Activated CD8-positive, alpha-beta memory T cell treated with anti-CD3 and anti-CD28 coated beads for 1 hour (primary cell): ENCODE measurements around the gene SMOC2.
"Not testable (repeated sequence)": the region's sequence is repeated elsewhere in the genome, so short reads cannot be mapped to it uniquely, and the experiment has no call there.

Experiments
- DNase-seq, 2 donors: peaks; one replicate each; pipeline ENCODE4 v3.0.0-alpha.2; 2020; ENCODE audit warnings: low read depth in 1 of 2; ENCODE audit errors: extremely low read depth in 1 of 2

Gene SMOC2

DNA sequence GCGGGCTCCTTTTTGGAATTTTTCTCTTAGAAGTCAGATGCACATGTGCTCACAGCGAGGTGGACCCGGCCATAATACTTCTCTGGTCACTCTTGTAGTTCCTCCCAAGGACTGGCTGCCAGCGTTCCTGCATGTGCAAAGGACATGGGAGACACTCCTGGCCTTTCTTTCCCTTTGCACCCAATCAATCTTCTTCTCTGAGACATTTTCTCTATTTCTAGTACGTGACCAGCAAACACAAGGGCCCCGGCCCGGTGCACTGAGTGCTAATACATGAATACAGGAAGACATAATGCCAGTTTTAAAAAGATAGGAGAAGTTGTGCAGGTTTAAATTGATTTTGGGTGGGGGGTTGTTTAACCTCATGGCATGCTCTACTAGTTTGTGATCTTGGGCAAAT, 233.6 kb downstream of the SMOC2 start:
- no peak for DNase-seq

DNA sequence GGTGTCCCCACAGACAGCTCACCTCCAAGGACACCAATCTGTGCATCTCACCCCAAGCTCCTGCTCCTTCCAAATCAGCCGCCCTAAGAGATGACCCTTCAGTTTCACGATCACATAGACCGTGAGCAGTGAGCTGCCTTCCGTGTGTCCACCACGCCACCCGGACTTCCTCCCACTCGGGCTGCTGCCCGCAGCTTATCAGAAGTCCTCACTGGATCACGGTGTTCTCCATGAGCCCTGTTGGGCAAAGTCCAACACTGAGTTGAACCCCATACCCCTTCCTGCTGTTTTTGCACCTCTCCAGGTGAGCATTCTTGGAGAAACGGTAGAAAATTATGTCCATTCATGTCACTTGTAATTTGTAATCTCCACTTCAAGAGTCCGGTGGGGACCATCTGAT, 234.4 kb downstream of the SMOC2 start:
- no peak for DNase-seq

DNA sequence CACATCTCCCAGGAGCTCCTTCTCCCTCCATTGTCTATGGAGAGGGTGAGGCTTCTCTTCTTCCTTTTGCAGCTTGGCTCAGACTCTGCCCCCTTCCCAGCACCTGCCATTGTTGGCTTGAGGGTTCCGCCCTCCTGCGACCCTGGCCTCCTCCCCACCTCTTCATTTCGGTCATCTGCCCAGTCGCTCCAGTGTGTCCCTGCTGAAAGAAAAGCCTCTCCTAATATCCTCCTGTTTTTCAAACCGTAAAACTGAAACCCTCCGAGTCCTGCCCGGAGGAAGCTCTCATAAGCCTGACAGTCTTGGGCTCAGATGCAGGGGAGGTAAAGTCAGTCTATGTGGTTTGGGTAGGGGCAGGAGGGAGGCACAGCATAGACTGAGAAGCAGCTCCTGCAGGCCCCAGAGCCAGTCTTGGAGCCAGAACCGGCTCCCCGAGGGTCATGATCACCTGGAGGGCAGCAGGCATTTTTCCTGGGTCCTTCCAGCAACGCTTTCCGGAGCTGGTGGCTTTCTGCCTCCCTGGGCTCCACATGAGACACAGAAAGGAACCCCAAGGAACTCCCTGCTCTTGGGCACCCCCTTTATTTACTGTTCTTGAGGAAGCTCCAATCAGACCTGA, 235.1 kb downstream of the SMOC2 start:
- no peak for DNase-seq

DNA sequence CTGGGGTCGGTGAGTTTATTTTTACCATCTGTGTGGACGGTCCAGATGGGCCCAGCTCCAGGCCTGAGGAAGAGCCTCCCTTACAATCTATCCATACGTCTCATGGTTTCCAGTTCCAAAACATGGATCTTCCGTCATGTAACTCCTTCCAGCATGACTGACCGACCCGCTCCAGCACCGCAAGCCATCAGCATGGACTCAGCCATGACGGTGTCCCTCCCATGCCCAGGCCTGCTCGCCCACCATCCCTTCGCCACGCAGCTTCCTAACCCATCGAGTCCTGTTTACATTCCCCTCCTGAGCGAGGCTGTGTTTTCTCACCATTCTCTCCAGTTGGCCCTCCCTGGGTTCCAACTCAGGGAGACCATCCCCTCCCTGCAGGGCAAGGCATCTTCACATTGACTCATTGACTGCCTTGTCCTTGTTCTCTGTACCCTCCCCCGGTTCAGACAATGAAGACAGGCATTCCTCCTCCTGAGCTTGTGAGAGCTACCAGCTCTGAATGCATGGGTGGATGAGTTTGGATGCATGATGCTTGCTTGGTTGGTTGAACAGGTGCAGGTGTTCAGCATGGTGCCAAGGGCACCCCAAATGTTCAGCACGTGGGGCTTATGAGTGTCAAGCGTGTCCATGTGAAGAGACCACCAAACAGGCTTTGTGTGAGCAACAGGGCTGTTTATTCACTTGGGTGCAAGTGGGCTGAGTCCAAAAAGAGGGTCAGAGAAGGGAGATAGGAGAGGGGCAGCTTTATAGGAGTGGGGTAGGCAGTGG, 235.8 kb downstream of the SMOC2 start:
- no peak for DNase-seq

DNA sequence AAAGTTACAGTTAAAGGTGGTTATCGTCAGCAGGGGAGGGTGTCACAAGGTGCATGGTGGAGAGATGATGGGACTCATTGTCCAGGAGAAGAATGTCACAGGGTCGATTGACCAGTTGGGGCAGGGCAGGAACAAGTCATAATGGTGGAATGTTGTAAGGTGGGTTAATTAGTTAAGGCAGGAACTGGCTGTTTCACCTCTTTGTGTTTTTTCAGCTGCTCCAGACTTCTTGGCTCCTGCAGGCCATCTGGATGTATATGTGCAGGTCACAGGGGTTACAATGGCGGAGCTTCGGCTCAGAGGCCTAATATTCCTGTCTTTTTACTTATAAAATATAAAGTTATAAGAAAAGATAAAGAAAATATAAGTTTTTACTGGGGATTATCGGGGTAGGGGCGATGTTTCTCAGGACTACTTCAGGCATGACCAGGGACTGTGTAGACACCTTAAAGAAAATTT, 236.4 kb downstream of the SMOC2 start:
- DNase-seq: not testable (repeated sequence)

DNA sequence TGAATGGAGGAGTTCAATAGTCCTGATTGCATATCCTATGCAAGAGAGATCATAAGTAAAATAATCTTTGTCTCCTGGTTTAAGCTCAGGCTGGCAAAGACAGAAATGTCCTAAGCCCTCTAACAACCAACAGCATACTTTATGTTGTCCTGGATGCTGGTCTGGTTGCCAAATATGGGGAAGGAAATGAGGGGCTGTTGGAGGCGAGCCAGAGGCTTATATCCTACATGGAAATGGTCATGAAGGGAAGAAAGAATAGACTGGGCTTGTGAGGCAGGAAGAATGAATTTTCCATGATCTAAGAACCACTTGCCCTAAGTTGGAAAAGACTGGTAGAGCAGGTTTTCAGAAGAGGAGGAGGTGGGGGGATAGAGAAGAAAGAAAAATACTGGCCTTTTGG, 237.1 kb downstream of the SMOC2 start:
- DNase-seq: no peak

DNA sequence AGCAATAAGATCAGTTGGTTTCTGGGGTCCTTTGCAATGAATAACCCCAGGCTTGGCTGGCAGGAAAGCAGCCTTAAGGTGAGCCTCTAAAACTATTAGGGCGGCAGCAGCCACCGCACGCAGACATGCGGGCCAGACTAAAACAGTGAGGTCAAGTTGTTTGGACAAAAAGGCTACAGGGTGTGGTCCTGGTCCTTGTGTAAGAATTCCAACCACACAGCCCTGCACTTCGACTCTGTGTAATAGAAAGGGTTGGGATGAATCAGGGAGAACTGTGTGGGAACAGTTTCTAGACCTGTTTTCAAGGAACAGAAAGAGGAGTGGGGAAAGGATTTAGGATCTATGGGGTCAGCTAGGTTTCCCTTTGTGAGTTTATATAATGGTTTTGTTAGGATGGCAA, 237.6 kb downstream of the SMOC2 start:
- DNase-seq: no peak

DNA sequence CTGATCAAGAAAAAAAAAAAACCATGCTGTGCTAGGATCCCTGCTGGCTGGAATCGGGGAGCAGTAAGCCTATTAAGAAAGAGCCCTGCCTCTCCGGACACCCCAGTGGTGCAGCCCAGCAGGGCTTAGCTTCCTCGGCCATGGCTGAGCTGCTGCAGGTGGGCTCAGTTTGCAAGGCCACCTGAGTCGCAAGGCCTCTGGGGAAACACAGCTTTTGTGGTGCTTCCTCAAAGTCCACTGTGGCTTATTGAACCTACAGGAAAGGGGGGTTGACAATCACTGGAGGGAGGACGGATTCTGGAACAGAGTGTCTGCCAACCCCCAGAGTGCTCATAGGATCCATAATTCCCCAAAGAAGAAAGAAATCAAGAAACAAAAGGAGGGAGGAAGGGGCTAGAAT, 240.8 kb downstream of the SMOC2 start:
- DNase-seq: no peak

DNA sequence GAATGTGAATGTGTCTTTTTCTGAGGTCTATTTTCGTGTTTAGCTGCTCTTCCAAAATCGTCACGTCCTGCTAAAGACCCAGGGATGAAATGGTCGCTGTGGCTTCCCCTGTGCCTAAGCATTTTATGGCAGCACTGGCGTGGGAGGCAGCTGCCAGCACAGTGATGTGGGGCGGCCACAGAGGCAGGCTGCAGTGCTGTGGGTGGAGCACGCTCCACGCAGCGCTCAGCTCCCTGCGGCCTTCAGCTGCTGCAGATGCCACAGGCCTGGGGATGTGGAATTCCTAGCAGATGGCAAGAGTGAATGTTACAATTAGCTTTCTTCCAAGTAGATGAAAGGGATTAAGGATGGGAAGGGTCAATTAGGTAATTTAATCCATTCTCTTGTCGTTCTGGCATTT, 242.6 kb downstream of the SMOC2 start:
- no peak for DNase-seq

DNA sequence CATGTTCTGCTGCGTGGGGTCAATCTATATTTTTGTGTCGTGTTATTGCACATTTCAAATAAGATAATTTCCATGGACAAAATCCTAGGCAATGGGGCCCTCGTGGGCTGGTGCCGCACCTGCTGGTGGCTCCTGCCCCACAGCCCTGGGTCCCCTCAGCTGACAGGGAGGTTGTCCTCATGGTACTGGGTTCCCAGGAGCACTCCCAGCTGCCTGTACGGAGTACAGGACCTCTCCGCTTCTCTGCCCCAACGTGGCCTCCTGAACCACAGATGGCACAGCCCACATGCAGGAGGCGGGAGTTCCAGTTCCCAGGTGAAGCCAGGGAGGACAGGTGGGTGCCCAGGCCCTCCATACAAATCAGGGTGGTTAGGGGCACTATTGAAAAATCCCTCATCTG, 243.5 kb downstream of the SMOC2 start:
- DNase-seq: no peak

DNA sequence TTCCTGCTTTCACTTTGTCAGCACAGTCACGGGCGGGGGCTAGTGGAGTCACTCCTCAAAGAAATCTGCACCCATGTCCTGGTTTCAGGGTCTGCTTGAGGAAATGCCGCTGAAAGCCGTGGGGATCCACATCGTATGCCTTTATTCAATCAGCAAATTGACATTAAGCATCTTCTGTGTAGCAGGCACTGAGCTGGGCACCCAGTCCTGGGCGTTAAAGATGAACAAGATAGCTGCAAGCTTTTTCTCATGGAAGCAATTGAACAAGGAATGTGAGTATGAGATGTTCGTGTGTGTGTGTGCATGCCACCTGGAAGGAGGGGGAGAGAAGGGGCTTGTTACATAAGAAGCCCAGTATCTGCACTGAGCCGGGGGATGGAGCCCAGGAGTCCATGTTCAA, 243.9 kb downstream of the SMOC2 start:
- no peak for DNase-seq

DNA sequence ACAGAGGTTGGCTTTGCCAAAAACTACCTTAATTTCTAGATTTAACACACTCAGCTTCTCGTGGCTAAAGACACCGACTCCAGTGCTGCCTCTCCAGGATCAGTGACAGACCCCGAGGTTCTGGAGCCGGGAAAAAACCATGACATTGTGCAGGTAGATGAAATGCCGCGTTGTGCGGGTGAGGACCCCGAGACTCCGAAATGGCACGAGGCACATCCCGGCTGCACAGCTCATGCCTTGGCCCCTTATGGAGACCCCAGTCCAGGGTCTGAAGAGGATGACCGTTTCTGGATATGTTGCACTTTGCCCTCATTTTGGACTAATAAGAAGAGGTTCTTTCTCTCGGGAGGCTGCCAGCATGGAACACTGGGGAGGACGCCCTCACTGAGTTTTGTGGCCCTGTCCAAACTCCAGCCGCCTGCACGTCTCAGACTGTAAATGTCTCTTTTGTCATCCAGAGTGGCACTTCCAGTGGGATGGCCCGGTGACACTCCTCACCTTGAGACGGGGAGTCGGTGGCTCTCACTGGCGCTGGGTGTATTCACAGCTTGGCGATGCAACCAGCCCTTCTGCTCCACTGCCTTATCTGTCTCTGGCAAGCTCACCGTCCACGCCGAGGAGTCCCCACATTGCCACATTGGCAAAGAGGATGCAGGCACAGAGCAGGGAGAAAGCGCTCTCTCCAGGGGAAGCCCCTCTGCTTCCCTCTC, 245.2 kb downstream of the SMOC2 start:
- no peak for DNase-seq

DNA sequence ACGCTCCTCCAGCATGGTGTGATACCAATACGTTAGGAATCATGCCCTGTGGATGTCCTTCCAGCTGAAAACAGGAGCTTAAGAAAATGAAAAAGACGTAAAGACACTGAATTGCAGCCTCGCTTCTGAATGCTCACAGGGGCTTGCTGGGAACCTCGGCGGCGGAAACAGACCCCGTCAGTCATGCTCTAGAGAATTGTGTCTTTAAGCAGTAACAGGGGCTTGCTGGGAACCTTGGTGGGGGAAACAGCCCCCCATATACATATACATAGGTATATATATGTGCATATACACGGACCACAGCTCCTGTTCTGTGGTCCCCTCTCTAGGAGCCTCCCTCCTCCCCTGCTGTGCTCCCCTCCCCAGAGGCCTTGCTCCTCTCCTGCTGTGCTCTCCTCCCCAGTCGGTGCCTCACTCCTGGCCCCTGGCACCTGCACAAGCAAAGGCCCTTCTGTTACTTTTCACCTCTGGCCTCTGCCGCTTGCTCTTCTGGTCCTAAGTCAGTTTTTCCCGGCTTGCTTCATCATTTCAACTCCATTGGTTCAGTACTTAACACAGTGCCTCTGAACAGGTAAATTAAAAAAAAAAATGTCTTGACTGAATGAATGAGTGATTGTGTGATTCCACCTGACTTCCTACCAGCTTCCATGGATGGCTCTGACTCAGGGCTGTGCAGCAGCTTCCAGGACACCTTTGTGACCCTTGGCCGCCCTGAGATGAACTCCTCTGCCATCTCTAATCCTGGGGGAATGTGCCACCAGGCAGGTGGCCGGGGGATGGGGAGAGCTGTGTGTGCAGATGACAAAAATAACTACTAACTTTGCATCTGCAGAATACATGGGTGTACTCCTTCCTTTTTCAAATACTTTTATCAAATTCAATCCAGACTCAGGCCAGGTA, 246.1 kb downstream of the SMOC2 start:
- no peak for DNase-seq

DNA sequence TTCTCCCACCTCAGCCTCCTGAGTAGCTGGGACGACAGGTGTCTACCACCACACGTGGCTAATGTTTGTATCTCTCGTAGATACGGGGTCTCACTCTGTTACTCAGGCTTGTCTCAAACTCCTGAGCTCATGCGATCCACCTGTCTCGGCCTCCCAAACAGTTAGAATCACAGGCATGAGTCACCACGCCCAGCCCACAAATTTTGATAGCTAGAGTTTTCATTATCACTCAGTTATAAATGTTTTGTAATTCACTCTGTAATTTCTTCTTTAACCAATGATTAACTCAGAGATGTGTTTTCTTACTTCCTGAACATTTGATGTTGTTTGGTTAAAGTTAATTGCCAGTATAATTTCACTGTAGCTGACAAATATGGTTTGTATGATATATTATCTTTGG, 249.3 kb downstream of the SMOC2 start:
- no peak for DNase-seq

DNA sequence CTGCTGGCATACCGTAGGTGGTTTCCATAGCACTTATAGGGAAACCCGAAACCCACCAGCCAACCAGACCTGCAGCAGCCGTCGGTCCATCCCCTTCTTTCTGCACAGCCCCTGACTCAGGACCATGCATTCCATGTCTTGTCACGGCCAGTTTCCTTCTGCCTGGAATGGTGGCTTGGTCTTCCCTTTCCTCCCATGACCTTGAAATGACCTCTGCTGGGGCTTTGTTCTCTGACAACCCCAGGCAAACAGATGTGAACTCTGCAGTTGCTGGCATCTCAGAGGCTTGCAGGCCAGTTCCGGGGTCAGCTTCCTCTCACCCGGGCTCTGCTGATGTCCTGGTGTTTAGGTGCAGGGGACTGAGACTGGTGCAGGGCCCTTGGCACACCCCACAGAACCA, 250.8 kb downstream of the SMOC2 start:
- DNase-seq: no peak

DNA sequence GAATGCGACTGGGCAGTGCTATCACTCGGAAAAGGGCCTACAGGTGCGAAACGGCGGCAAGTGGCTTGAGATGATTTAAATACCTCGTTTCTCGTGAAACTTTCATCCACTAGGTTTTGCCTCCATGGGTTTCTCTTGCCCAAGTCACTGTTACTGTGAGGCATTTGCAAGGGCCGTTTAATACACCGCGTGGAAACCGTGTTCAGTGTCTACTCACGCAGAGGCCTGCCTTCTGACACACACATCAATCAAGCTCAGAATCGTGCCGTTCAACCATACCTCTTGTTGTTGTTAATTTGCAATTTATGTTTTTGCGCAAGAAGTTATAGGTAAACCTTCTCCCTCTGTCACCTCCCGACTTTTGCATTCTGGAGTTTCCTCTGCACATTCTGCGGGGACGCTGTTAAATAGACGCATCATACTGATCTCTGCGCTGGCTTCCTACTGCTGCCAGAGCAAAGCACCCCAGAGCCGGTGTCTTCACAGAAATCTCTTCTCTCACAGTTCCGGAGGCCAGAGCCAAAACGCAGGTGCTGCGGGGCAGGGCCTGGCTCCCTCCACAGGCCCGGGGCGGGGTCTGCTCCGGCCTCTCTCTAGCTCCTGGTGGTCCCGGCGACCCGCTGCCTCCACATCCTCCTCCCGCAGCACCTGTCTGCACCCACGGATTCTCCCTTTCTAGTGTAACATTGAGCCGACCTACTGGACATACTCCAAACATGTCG, 251.4 kb downstream of the SMOC2 start:
- DNase-seq: no peak

DNA sequence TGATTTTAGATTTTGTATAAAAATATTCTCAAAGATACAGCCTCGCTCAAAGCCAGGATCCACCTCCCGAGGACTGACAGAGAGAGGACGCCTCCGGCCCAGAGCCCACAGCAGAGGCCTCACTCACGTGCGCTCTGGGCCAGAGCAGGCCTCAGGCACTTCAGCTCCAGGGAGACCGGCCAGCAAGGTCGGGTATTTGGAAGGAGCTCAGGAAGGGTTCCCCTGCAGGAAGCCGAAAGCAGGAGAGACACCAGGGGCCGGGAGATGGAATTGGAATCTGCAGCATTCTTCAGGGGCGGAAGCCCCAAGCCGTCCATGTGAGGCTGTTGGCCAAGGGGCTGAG, 251.9 kb downstream of the SMOC2 start:
- DNase-seq: not testable (repeated sequence)

DNA sequence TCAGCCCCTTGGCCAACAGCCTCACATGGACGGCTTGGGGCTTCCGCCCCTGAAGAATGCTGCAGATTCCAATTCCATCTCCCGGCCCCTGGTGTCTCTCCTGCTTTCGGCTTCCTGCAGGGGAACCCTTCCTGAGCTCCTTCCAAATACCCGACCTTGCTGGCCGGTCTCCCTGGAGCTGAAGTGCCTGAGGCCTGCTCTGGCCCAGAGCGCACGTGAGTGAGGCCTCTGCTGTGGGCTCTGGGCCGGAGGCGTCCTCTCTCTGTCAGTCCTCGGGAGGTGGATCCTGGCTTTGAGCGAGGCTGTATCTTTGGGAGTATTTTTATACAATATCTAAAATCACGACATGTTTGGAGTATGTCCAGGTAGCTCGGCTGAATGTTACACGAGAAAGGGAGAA, 253.8 kb downstream of the SMOC2 start:
- DNase-seq: not testable (repeated sequence)

DNA sequence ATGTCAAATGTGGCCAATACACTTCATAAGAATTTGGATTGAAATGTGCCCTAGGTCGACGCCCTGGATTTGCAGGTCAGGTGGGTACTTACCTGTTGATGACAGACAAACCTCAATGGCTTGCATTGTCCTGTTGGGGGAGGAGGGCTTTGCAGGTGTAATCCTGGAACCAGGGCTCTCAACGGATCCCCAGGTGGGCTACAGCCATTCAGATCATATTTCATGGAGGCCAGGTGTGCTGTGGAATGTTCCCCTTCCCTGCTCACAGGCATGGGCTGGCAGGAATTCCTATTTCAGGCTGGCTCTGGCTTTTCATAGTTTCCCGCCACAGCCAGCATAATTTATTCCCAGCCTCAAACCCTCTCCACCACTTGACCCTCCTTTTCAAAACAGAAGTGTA, 254.7 kb downstream of the SMOC2 start:
- DNase-seq: no peak

DNA sequence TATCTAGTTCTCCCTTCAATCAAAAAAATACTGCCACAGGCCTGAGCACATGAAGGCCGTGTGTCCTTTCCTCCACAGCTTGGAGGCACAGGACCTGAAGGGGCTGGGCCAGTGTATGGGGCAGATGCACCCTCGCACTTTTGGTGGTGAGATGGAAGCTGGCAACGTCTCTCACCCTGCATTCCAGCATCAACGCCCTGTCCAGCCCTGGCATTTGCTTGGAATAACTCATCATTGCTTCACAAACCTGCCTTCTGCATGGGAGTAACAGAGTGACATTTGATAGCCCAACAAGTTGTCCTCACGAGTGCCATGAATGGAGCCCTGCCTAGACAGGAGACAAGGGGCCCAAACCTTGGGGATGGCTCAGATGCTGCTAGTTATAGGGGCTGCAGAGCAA, 257.9 kb downstream of the SMOC2 start:
- DNase-seq: no peak
